Erythroblast (primary cell): ENCODE measurements around the gene MOGAT3.
A peak's percentile ranks its signal among the peaks of the same experiment; 100 is the strongest.

Experiments
- DNase-seq, 2 experiments: peaks; one replicate each; lab custom pipeline; 2025; lab: John Stamatoyannopoulos, UW
- GATA1 ChIP-seq: IDR thresholded peaks from 2 replicates; pipeline ENCODE4 v1.6.1; 2011; ENCODE audit warnings: low read depth, mild to moderate bottlenecking, control low read depth, low read length, moderate library complexity
- POLR2A ChIP-seq: IDR thresholded peaks from 2 replicates; pipeline ENCODE4 v1.6.1; 2011; ENCODE audit warnings: mild to moderate bottlenecking, low read length

Gene MOGAT3

GRCh38 chr7:101238226-101239182, 37.7 kb upstream of the MOGAT3 start:
- no peak for DNase-seq
- TF ChIP-seq GATA1 (no peak), POLR2A (peak; percentile 22)

- peak; percentile 76 to 87 for DNase-seq
- TF ChIP-seq GATA1 (no peak), POLR2A (no peak)
Measured at GRCh38 chr7:101237206-101238067, 36.6 kb upstream of the MOGAT3 start, which contains the start of gene CLDN15. Gene CLDN15, minus strand, starts transcription at chr7:101237802. Its CDS starts 221 bp downstream, at chr7:101237581.

DNA sequence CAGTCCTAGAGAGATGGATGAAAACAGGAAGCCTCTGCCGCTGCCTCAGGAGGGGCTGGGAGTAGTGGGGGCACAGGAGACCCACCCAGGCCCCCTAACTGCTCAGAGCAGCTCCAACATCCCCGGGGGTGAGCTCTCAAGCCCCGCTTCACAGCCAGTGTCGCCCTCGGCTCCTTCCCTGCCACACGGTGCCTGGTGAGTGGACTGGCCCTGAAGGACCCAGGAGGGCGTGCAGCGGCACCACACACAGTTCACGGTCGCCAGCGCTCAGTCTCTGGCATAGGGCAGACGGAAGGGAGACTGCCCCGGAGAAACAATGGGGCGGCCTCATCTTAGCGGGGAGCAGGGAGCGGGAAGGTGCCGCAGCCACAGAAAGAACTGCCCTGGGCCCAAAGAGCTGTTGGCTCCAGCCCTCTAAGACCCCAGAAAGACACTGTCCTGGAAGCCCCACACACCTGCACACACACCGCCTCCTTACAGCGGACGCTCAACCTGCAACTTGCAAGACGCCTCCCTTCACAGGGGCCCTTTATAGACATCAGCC, 35.5 kb upstream of the MOGAT3 start:
- TF ChIP-seq GATA1 (no peak), POLR2A (no peak)
- DNase-seq = no peak

DNA sequence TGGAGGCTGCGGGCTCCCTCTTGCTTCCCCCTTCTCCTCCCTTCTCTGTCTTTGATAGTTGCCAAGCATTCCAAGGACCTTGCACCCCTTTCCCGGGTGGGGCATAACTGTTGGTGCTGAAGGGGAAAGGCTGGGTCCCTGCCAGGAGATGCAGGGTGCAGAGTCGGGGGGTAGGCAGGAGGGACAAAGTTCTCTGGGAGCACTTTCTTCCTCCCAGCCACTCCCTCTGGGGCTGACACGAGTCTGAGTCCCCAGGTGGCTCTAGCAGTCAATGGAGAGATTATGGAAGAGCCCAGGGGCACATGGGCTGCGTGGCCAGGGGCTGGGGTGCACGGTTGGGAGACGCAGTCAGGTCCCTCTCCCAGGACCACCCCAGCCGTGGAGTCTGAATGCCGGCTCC, 34.7 kb upstream of the MOGAT3 start:
- TF ChIP-seq GATA1 = no peak
- no peak for TF ChIP-seq POLR2A
- DNase-seq = no peak

DNA sequence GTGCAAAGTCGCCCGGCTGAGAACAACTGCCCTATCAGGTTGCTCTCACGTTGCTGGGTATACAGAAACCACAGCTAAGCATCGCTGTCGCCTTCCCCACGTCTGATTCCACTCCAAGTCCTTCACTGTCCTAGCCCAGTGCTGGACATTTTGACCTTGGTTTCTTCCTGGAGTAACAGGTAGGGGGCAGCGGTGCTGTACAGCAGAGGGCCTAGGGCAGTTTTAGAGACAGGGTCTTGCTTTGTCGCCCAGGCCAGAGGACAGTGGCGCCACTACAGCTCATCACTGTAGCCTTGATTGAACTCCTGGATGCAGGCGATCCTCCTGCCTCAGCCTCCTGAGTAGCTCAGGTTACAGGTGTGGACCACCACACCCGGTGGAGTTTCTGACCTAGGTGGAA, 34.2 kb upstream of the MOGAT3 start:
- no peak for TF ChIP-seq POLR2A
- TF ChIP-seq GATA1 = no peak
- peak; percentile 66 to 67 for DNase-seq

- TF ChIP-seq GATA1 (no peak), POLR2A (no peak)
- DNase-seq = no peak
Measured at GRCh38 chr7:101234636-101235035, 33.8 kb upstream of the MOGAT3 start.

DNA sequence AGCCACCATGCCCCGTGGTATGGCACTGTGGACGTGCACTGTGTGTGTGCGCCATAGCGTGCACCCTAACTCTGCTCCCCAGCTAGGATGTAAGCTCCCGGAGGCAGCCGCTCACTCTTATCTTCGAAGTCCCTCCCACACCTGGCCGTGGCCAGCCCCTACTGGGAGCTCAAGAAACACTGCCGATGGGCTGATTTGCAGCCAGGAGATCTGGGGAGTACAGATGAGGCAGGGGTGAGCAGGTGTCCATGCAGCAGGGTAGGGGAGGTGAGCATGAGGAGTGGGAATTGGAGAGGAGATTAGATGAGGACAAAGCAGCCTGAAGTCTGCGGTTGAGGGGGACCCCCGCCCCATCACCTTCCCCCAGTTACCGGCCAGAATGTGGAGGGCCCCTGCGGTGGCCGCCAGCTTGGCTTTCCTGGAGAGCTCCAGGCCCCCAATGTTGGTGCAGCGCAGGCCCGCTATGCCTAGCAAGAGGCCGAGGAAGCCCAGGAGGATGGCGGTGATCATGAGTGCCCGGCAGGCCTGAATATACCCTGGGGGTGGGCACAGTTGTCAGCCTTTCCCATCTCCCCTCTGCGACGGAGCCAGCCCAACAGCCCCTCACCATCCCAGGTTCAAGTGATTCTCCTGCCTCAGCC, 33.2 kb upstream of the MOGAT3 start:
- DNase-seq = peak in 1 of 2 experiments; percentile 32
- TF ChIP-seq GATA1 (no peak), POLR2A (no peak)

DNA sequence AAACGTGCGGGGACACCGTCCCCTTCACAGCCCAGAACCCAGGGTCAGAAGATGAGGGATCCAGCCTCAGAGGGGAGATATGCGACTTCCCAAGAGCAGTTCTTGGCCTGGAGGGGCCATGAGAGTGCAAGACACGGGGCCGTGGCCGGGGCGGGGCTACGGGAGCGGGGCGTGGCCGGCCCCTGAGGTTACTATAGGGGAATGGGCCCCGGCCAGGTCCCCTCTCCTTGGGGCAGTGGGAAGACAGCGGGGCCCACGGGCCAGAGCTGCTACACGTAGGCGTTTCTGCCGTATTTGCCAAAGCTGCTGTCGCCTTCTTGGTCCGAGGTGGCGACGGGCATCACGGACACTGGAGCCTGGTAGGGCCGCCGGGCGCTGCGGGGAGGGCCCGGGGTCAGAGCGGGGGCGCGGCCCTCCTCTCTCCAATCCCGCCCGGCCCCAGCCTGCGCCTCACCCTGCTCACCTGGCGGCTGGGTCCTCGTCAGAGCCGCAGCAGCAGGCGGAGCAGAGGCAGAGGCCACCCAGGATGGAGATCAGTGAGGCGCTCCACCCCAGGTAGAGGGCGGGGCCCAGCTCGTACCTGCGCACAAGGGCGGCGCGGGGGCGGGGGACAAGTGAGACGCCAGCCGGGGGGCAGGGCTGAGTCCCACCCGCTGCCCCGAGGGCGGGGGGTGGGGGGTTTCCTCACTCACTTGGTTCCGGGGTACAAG, 31.5 kb upstream of the MOGAT3 start:
- TF ChIP-seq GATA1 (no peak), POLR2A (no peak)
- peak; percentile 31 to 52 for DNase-seq

GRCh38 chr7:101231644-101232043, 30.8 kb upstream of the MOGAT3 start:
- no peak for DNase-seq
- TF ChIP-seq POLR2A (no peak), GATA1 (no peak)

- TF ChIP-seq POLR2A = no peak
- TF ChIP-seq GATA1 = no peak
- no peak for DNase-seq
Measured at GRCh38 chr7:101226721-101227120, 25.9 kb upstream of the MOGAT3 start.

GRCh38 chr7:101225650-101226049, 24.8 kb upstream of the MOGAT3 start:
- DNase-seq = no peak
- TF ChIP-seq POLR2A (no peak), GATA1 (no peak)

- no peak for TF ChIP-seq GATA1
- no peak for TF ChIP-seq POLR2A
- no peak for DNase-seq
Measured at GRCh38 chr7:101223528-101223927, 22.7 kb upstream of the MOGAT3 start.
